WTC11 (cell line): ENCODE data around the gene MGAT5B.
A peak's percentile ranks its signal among the peaks of the same experiment; 100 is the strongest.

Experiments
- GTF2I ChIP-seq: fragments of 250-450 bp; sonication (Bioruptor Pico); conservative IDR thresholded peaks from 2 replicates; pipeline ENCODE4 v1.4.0; 2021; ENCODE audit warnings: mild to moderate bottlenecking
- KAT7 ChIP-seq: sonication (generic); formaldehyde crosslinking; IDR thresholded peaks from 2 replicates; pipeline ENCODE4 v1.8.1; 2023; ENCODE audit warnings: missing genetic modification reagents, mild to moderate bottlenecking, borderline replicate concordance
- SMAD3 ChIP-seq: sonication (generic); formaldehyde crosslinking; IDR thresholded peaks from 2 replicates; pipeline ENCODE4 v1.8.0; 2022; ENCODE audit warnings: missing genetic modification reagents, mild to moderate bottlenecking, borderline replicate concordance
- TF ChIP-seq, protein P1 (sequence below): sonication (generic); formaldehyde crosslinking; IDR thresholded peaks from 2 replicates; pipeline ENCODE4 v1.8.1; 2023; ENCODE audit warnings: mild to moderate bottlenecking, missing genetic modification reagents, borderline replicate concordance
- TF ChIP-seq, protein P2 (sequence below): fragments of 200-600 bp; IDR thresholded peaks from 2 replicates; pipeline ENCODE4 v1.8.0; 2022; ENCODE audit warnings: antibody characterized with exemption
- TF ChIP-seq, protein P3 (sequence below): fragments of 250-450 bp; sonication (Bioruptor Pico); IDR thresholded peaks from 2 replicates; pipeline ENCODE4 v1.9.0; 2021; ENCODE audit warnings: mild to moderate bottlenecking, borderline replicate concordance
- TF ChIP-seq, protein P4 (sequence below): sonication (generic); formaldehyde crosslinking; IDR thresholded peaks from 2 replicates; pipeline ENCODE4 v1.8.1; 2022; ENCODE audit warnings: low read depth, mild to moderate bottlenecking, moderate library complexity, missing genetic modification reagents, borderline replicate concordance
- TF ChIP-seq, protein P5 (sequence below): sonication (generic); formaldehyde crosslinking; IDR thresholded peaks from 2 replicates; pipeline ENCODE4 v1.8.0; 2022; ENCODE audit warnings: mild to moderate bottlenecking, missing genetic modification reagents
- TF ChIP-seq, protein P6 (sequence below): sonication (generic); formaldehyde crosslinking; IDR thresholded peaks from 2 replicates; pipeline ENCODE4 v1.8.1; 2022; ENCODE audit warnings: mild to moderate bottlenecking, moderate library complexity, missing genetic modification reagents
- TF ChIP-seq, protein P7 (sequence below): sonication (generic); formaldehyde crosslinking; IDR thresholded peaks from 2 replicates; pipeline ENCODE4 v1.8.0; 2022; ENCODE audit warnings: mild to moderate bottlenecking, missing genetic modification reagents

DNA sequence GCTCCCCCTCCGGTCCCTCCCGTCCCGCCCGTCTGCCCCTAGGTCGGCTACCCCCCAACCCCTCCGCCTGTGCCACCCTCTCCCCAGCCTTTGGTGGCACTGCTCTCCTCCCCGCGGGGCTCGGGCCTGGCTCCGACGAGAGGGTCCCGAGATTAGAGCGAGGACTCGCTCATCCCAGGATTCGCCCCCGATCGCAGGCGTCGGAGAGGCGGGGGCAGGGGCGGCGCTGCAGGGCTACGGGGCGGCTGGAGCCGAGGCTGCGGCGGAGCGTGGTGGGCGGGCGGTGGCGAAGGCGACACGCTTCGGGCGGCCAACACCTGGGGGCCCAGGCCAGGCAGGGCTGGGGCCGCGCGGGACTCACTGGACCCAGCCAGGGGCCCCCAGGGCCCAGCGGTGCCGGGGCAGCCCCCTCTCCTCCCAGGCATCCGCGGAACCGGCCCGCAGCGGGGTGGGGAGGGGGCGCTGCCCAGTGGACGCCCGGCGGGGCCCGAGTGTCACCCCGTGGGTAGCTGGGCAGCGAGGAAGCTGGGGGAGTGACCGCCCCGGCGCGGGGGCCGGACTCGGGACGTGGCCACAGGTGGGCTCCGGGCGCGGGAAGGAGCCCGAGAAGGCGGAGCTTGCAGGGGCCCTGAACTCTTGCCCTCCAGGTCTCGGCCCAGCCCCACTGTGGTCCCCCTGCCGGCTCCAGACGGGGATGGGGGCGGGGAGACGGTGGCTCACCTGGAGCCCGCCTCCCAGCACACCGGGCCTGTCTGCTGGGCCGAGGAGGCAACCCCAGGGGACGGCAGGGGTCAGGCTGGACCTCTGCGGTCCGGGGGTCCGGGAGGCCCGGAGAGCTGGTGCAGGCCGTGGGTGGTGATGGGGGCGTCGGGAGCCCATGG is 1.5 kb downstream of the MGAT5B start:
- TF ChIP-seq GTF2I = no peak
- no peak for TF ChIP-seq SMAD3 (CRISPR knock-in tag)
- TF ChIP-seq, protein P1, sequence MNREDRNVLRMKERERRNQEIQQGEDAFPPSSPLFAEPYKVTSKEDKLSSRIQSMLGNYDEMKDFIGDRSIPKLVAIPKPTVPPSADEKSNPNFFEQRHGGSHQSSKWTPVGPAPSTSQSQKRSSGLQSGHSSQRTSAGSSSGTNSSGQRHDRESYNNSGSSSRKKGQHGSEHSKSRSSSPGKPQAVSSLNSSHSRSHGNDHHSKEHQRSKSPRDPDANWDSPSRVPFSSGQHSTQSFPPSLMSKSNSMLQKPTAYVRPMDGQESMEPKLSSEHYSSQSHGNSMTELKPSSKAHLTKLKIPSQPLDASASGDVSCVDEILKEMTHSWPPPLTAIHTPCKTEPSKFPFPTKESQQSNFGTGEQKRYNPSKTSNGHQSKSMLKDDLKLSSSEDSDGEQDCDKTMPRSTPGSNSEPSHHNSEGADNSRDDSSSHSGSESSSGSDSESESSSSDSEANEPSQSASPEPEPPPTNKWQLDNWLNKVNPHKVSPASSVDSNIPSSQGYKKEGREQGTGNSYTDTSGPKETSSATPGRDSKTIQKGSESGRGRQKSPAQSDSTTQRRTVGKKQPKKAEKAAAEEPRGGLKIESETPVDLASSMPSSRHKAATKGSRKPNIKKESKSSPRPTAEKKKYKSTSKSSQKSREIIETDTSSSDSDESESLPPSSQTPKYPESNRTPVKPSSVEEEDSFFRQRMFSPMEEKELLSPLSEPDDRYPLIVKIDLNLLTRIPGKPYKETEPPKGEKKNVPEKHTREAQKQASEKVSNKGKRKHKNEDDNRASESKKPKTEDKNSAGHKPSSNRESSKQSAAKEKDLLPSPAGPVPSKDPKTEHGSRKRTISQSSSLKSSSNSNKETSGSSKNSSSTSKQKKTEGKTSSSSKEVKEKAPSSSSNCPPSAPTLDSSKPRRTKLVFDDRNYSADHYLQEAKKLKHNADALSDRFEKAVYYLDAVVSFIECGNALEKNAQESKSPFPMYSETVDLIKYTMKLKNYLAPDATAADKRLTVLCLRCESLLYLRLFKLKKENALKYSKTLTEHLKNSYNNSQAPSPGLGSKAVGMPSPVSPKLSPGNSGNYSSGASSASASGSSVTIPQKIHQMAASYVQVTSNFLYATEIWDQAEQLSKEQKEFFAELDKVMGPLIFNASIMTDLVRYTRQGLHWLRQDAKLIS (CRISPR knock-in tag) = no peak
- TF ChIP-seq KAT7 = no peak
- TF ChIP-seq, protein P2, sequence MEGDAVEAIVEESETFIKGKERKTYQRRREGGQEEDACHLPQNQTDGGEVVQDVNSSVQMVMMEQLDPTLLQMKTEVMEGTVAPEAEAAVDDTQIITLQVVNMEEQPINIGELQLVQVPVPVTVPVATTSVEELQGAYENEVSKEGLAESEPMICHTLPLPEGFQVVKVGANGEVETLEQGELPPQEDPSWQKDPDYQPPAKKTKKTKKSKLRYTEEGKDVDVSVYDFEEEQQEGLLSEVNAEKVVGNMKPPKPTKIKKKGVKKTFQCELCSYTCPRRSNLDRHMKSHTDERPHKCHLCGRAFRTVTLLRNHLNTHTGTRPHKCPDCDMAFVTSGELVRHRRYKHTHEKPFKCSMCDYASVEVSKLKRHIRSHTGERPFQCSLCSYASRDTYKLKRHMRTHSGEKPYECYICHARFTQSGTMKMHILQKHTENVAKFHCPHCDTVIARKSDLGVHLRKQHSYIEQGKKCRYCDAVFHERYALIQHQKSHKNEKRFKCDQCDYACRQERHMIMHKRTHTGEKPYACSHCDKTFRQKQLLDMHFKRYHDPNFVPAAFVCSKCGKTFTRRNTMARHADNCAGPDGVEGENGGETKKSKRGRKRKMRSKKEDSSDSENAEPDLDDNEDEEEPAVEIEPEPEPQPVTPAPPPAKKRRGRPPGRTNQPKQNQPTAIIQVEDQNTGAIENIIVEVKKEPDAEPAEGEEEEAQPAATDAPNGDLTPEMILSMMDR = no peak
- TF ChIP-seq, protein P3, sequence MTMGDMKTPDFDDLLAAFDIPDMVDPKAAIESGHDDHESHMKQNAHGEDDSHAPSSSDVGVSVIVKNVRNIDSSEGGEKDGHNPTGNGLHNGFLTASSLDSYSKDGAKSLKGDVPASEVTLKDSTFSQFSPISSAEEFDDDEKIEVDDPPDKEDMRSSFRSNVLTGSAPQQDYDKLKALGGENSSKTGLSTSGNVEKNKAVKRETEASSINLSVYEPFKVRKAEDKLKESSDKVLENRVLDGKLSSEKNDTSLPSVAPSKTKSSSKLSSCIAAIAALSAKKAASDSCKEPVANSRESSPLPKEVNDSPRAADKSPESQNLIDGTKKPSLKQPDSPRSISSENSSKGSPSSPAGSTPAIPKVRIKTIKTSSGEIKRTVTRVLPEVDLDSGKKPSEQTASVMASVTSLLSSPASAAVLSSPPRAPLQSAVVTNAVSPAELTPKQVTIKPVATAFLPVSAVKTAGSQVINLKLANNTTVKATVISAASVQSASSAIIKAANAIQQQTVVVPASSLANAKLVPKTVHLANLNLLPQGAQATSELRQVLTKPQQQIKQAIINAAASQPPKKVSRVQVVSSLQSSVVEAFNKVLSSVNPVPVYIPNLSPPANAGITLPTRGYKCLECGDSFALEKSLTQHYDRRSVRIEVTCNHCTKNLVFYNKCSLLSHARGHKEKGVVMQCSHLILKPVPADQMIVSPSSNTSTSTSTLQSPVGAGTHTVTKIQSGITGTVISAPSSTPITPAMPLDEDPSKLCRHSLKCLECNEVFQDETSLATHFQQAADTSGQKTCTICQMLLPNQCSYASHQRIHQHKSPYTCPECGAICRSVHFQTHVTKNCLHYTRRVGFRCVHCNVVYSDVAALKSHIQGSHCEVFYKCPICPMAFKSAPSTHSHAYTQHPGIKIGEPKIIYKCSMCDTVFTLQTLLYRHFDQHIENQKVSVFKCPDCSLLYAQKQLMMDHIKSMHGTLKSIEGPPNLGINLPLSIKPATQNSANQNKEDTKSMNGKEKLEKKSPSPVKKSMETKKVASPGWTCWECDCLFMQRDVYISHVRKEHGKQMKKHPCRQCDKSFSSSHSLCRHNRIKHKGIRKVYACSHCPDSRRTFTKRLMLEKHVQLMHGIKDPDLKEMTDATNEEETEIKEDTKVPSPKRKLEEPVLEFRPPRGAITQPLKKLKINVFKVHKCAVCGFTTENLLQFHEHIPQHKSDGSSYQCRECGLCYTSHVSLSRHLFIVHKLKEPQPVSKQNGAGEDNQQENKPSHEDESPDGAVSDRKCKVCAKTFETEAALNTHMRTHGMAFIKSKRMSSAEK (CRISPR knock-in tag) = no peak
- TF ChIP-seq, protein P4, sequence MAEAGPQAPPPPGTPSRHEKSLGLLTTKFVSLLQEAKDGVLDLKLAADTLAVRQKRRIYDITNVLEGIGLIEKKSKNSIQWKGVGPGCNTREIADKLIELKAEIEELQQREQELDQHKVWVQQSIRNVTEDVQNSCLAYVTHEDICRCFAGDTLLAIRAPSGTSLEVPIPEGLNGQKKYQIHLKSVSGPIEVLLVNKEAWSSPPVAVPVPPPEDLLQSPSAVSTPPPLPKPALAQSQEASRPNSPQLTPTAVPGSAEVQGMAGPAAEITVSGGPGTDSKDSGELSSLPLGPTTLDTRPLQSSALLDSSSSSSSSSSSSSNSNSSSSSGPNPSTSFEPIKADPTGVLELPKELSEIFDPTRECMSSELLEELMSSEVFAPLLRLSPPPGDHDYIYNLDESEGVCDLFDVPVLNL = no peak
- TF ChIP-seq, protein P5, sequence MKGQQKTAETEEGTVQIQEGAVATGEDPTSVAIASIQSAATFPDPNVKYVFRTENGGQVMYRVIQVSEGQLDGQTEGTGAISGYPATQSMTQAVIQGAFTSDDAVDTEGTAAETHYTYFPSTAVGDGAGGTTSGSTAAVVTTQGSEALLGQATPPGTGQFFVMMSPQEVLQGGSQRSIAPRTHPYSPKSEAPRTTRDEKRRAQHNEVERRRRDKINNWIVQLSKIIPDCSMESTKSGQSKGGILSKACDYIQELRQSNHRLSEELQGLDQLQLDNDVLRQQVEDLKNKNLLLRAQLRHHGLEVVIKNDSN (CRISPR knock-in tag) = no peak
- TF ChIP-seq, protein P6, sequence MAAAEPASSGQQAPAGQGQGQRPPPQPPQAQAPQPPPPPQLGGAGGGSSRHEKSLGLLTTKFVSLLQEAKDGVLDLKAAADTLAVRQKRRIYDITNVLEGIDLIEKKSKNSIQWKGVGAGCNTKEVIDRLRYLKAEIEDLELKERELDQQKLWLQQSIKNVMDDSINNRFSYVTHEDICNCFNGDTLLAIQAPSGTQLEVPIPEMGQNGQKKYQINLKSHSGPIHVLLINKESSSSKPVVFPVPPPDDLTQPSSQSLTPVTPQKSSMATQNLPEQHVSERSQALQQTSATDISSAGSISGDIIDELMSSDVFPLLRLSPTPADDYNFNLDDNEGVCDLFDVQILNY (CRISPR knock-in tag) = peak; percentile 71; the same call in 1 of the 2 replicates
- TF ChIP-seq, protein P7, sequence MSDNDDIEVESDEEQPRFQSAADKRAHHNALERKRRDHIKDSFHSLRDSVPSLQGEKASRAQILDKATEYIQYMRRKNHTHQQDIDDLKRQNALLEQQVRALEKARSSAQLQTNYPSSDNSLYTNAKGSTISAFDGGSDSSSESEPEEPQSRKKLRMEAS (CRISPR knock-in tag) = 0 out of 2 replicates have a peak, but pooled peaks have one; percentile 35
